GM23338 (cell line): ENCODE measurements around the gene C17orf100. TPM values are rescaled to one million over a fixed set of nuclear protein-coding genes. Genes with fewer than 3 reads are reported as not detected.

Experiments used
- ATAC-seq: fragments of 200-7000 bp; cut with Tn5 transposase; 3 replicates; pipeline ENCODE4 v1.9.1; 2020
- DNase-seq: peaks from one replicate; pipeline ENCODE4 v3.0.0-alpha.2; 2015; ENCODE audit warnings: low spot score
- H2AFZ ChIP-seq: fragments of 200-600 bp; sonication (generic); 2 replicates; pipeline ENCODE4 v1.8.0; 2016; ENCODE audit warnings: antibody characterized with exemption, mild to moderate bottlenecking, moderate library complexity
- H3F3A ChIP-seq: fragments of 200-600 bp; sonication (generic); replicated peaks from 2 replicates; pipeline ENCODE4 v1.8.0; 2017; ENCODE audit warnings: antibody characterized with exemption, mixed run types, low read depth
- H3K27ac ChIP-seq: fragments of 200-600 bp; sonication (generic); 2 replicates; pipeline ENCODE4 v1.6.1; 2016; ENCODE audit warnings: low read depth
- H3K27me3 ChIP-seq: fragments of 200-600 bp; sonication (generic); 2 replicates; pipeline ENCODE4 v1.8.0; 2016; ENCODE audit warnings: mild to moderate bottlenecking, mixed run types, moderate library complexity; ENCODE audit not compliant: insufficient read depth
- H3K36me3 ChIP-seq: fragments of 200-600 bp; sonication (generic); 2 replicates; pipeline ENCODE4 v1.8.0; 2016; ENCODE audit warnings: mild to moderate bottlenecking; ENCODE audit not compliant: insufficient read depth
- H3K4me1 ChIP-seq: fragments of 200-600 bp; sonication (generic); 2 replicates; pipeline ENCODE4 v1.8.0; 2016; ENCODE audit warnings: mild to moderate bottlenecking, moderate library complexity; ENCODE audit not compliant: insufficient read depth
- H3K4me2 ChIP-seq: fragments of 200-600 bp; sonication (generic); 2 replicates; pipeline ENCODE4 v1.7.1; 2017; ENCODE audit warnings: mixed run types
- H3K4me3 ChIP-seq: fragments of 200-600 bp; sonication (generic); 2 replicates; pipeline ENCODE4 v1.6.1; 2016; ENCODE audit warnings: mixed run types
- H3K79me2 ChIP-seq: fragments of 200-600 bp; sonication (generic); replicated peaks from 2 replicates; pipeline ENCODE4 v1.8.0; 2017; ENCODE audit warnings: mild to moderate bottlenecking; ENCODE audit not compliant: insufficient read depth
- H3K9me2 ChIP-seq: fragments of 200-600 bp; sonication (generic); 2 replicates; pipeline ENCODE4 v1.8.0; 2017; ENCODE audit not compliant: insufficient read depth
- H4K20me1 ChIP-seq: fragments of 200-600 bp; sonication (generic); replicated peaks from 2 replicates; pipeline ENCODE4 v1.8.0; 2017; ENCODE audit warnings: mild to moderate bottlenecking; ENCODE audit not compliant: insufficient read depth
- H3K27ac Mint-ChIP-seq: 2 replicates; pipeline ENCODE4 v1.8.0; 2020; ENCODE audit warnings: inconsistent platforms, mild to moderate bottlenecking, moderate library complexity, mixed read lengths
- H3K27me3 Mint-ChIP-seq: 3 replicates; pipeline ENCODE4 v1.8.0; 2022; ENCODE audit warnings: low read depth, mild to moderate bottlenecking, moderate library complexity, mixed read lengths, inconsistent platforms; ENCODE audit not compliant: insufficient read depth, poor library complexity
- H3K36me3 Mint-ChIP-seq: 3 replicates; pipeline ENCODE4 v1.8.0; 2021; ENCODE audit warnings: low read depth, mild to moderate bottlenecking, inconsistent platforms, moderate library complexity, mixed read lengths
- H3K4me1 Mint-ChIP-seq: 3 replicates; pipeline ENCODE4 v1.8.0; 2020; ENCODE audit warnings: mild to moderate bottlenecking, inconsistent platforms, mixed read lengths
- H3K4me3 Mint-ChIP-seq: 3 replicates; pipeline ENCODE4 v1.8.0; 2021; ENCODE audit warnings: moderate library complexity, mild to moderate bottlenecking, inconsistent platforms, mixed read lengths
- H3K9me3 Mint-ChIP-seq: 3 replicates; pipeline ENCODE4 v1.8.0; 2020; ENCODE audit warnings: moderate library complexity, mild to moderate bottlenecking, inconsistent platforms, mixed read lengths
- CREB1 ChIP-seq: fragments of 250-450 bp; sonication (Bioruptor Pico); IDR thresholded peaks from 2 replicates; pipeline ENCODE4 v1.5.0; 2020; ENCODE audit warnings: low read depth, mild to moderate bottlenecking, moderate library complexity
- EZH2phosphoT487 ChIP-seq: fragments of 200-600 bp; sonication (generic); IDR thresholded peaks from one replicate; pipeline ENCODE4 v1.8.1; 2018; ENCODE audit warnings: antibody characterized with exemption; ENCODE audit not compliant: unreplicated experiment
- NANOG ChIP-seq: IDR thresholded peaks from 2 replicates; pipeline ENCODE4 v1.6.1; 2016; ENCODE audit warnings: antibody characterized with exemption, borderline replicate concordance
- POLR2AphosphoS5 ChIP-seq: IDR thresholded peaks from 2 replicates; pipeline ENCODE4 v1.6.1; 2016; ENCODE audit warnings: antibody characterized with exemption, low read depth
- ZNF331 ChIP-seq: fragments of 250-450 bp; sonication (Bioruptor Pico); IDR thresholded peaks from 2 replicates; pipeline ENCODE4 v1.5.0; 2020; ENCODE audit warnings: low read depth, mild to moderate bottlenecking, moderate library complexity
- polyA plus RNA-seq: library from polyadenylated mRNA; unstranded; fragments of >200 nt; fragmentation: Nextera tagmentation; extraction: Ambion mirVana; gene quantifications from 2 replicates; pipeline ENCODE4 v1.2.1, GENCODE V29; 2016
- total RNA-seq: library from RNA; depleted of rRNA; stranded (reverse); fragments of >200 nt; shearing (Covaris generic); gene quantifications from 2 replicates; pipeline ENCODE4 v1.2.3, GENCODE V29; 2014
- TF ChIP-seq, protein P1 (sequence below): fragments of 250-450 bp; sonication (Bioruptor Pico); IDR thresholded peaks from 2 replicates; pipeline ENCODE4 v1.5.0; 2020; ENCODE audit warnings: mild to moderate bottlenecking, moderate library complexity
- TF ChIP-seq, protein P2 (sequence below): IDR thresholded peaks from 2 replicates; pipeline ENCODE4 v1.6.1; 2016; ENCODE audit warnings: antibody characterized with exemption
- TF ChIP-seq, protein P3 (sequence below), 2 experiments: fragments of 200-600 bp in 1 of 2; sonication (generic) in 1 of 2; conservative IDR thresholded peaks; 2 replicates each; pipeline versions ENCODE4 v1.5.1 to v1.6.1; 2016 to 2017; ENCODE audit warnings: antibody characterized with exemption in 2 of 2, low read depth in 2 of 2, mild to moderate bottlenecking in 2 of 2, moderate library complexity in 1 of 2

The C17orf100 gene
- total and polyA plus RNA-seq, 2 experiments from 2014 or later = 2.7 to 3.9 TPM

DNA sequence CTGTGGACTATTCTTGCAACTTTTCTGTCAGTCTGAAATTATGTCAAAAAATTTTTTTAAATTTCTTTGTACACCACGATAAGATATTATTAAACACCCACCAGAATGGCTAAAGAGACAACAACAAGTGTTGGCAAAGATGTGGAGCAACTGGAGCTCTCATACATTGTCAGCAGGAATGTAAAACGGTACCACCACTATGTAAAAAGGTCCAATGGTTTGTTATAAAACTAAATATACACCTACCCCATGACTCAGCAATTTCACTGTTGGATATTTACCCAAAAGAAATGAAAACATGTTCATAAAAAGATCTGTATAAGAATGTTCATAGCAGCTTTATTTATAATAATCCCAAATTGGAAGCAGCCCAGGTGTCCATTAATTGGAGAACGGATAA lies 18.3 kb upstream of the C17orf100 start (continued):
- TF ChIP-seq, protein P1, sequence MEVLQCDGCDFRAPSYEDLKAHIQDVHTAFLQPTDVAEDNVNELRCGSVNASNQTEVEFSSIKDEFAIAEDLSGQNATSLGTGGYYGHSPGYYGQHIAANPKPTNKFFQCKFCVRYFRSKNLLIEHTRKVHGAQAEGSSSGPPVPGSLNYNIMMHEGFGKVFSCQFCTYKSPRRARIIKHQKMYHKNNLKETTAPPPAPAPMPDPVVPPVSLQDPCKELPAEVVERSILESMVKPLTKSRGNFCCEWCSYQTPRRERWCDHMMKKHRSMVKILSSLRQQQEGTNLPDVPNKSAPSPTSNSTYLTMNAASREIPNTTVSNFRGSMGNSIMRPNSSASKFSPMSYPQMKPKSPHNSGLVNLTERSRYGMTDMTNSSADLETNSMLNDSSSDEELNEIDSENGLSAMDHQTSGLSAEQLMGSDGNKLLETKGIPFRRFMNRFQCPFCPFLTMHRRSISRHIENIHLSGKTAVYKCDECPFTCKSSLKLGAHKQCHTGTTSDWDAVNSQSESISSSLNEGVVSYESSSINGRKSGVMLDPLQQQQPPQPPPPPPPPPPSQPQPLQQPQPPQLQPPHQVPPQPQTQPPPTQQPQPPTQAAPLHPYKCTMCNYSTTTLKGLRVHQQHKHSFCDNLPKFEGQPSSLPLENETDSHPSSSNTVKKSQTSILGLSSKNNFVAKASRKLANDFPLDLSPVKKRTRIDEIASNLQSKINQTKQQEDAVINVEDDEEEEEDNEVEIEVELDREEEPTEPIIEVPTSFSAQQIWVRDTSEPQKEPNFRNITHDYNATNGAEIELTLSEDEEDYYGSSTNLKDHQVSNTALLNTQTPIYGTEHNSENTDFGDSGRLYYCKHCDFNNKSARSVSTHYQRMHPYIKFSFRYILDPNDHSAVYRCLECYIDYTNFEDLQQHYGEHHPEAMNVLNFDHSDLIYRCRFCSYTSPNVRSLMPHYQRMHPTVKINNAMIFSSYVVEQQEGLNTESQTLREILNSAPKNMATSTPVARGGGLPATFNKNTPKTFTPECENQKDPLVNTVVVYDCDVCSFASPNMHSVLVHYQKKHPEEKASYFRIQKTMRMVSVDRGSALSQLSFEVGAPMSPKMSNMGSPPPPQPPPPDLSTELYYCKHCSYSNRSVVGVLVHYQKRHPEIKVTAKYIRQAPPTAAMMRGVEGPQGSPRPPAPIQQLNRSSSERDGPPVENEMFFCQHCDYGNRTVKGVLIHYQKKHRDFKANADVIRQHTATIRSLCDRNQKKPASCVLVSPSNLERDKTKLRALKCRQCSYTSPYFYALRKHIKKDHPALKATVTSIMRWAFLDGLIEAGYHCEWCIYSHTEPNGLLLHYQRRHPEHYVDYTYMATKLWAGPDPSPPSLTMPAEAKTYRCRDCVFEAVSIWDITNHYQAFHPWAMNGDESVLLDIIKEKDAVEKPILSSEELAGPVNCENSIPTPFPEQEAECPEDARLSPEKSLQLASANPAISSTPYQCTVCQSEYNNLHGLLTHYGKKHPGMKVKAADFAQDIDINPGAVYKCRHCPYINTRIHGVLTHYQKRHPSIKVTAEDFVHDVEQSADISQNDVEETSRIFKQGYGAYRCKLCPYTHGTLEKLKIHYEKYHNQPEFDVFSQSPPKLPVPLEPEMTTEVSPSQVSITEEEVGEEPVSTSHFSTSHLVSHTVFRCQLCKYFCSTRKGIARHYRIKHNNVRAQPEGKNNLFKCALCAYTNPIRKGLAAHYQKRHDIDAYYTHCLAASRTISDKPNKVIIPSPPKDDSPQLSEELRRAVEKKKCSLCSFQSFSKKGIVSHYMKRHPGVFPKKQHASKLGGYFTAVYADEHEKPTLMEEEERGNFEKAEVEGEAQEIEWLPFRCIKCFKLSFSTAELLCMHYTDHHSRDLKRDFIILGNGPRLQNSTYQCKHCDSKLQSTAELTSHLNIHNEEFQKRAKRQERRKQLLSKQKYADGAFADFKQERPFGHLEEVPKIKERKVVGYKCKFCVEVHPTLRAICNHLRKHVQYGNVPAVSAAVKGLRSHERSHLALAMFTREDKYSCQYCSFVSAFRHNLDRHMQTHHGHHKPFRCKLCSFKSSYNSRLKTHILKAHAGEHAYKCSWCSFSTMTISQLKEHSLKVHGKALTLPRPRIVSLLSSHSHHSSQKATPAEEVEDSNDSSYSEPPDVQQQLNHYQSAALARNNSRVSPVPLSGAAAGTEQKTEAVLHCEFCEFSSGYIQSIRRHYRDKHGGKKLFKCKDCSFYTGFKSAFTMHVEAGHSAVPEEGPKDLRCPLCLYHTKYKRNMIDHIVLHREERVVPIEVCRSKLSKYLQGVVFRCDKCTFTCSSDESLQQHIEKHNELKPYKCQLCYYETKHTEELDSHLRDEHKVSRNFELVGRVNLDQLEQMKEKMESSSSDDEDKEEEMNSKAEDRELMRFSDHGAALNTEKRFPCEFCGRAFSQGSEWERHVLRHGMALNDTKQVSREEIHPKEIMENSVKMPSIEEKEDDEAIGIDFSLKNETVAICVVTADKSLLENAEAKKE (CRISPR knock-in tag) = no peak
- TF ChIP-seq POLR2AphosphoS5 (no peak), NANOG (no peak), EZH2phosphoT487 (no peak), CREB1 (CRISPR knock-in tag) (no peak)
- TF ChIP-seq, protein P2, sequence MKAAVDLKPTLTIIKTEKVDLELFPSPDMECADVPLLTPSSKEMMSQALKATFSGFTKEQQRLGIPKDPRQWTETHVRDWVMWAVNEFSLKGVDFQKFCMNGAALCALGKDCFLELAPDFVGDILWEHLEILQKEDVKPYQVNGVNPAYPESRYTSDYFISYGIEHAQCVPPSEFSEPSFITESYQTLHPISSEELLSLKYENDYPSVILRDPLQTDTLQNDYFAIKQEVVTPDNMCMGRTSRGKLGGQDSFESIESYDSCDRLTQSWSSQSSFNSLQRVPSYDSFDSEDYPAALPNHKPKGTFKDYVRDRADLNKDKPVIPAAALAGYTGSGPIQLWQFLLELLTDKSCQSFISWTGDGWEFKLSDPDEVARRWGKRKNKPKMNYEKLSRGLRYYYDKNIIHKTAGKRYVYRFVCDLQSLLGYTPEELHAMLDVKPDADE = no peak

DNA sequence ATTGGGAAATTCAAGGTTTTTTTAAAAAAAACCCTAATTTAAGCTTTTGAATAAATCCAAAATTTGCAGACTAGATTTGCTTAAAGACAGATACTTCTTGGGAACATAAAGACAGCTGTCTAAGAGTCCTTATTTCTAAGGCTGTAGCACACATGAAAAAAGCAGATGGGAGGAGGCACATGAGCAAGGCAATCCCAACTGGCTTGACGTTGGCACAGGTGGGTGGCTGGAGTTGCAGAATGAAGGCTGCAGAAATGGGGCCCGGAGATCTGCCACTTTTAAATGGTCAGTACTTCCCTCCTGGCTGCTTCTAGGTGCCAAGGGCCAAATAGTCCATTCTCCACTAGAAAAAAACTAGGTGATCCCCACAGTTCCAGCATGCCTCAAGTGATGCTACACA lies 15.5 kb upstream of the C17orf100 start:
- ATAC-seq (no peak), DNase-seq (no peak)
- Histone ChIP-seq H3K36me3 (peaks cover 21% of the 10 kb centered on the region), H3K4me1 (peaks cover 6% of the 10 kb centered on the region; the same call in 1 of the 2 replicates), H3K27ac (no peak overlapping the region), H3K4me2 (no peak overlapping the region), H2AFZ (no peak overlapping the region), H4K20me1 (peaks cover 6% of the 10 kb centered on the region; the same call in 1 of the 2 replicates), H3K27me3 (no peaks in the 10 kb centered on the region), H3K79me2 (peaks cover 11% of the 10 kb centered on the region; the same call in 1 of the 2 replicates), H3F3A (no peaks in the 10 kb centered on the region), H3K4me3 (no peak overlapping the region), H3K9me2 (no peaks in the 10 kb centered on the region)
- Mint-ChIP-seq H3K36me3 (peaks cover 32% of the 10 kb centered on the region), H3K9me3 (no peaks in the 10 kb centered on the region; the same call in 2 of the 3 replicates), H3K27me3 (peaks cover 17% of the 10 kb centered on the region), H3K27ac (no peak overlapping the region), H3K4me1 (peaks cover 12% of the 10 kb centered on the region), H3K4me3 (no peak overlapping the region)
- TF ChIP-seq ZNF331 = no peak
- no peak for TF ChIP-seq NANOG
- TF ChIP-seq, protein P3, sequence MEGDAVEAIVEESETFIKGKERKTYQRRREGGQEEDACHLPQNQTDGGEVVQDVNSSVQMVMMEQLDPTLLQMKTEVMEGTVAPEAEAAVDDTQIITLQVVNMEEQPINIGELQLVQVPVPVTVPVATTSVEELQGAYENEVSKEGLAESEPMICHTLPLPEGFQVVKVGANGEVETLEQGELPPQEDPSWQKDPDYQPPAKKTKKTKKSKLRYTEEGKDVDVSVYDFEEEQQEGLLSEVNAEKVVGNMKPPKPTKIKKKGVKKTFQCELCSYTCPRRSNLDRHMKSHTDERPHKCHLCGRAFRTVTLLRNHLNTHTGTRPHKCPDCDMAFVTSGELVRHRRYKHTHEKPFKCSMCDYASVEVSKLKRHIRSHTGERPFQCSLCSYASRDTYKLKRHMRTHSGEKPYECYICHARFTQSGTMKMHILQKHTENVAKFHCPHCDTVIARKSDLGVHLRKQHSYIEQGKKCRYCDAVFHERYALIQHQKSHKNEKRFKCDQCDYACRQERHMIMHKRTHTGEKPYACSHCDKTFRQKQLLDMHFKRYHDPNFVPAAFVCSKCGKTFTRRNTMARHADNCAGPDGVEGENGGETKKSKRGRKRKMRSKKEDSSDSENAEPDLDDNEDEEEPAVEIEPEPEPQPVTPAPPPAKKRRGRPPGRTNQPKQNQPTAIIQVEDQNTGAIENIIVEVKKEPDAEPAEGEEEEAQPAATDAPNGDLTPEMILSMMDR (conservative IDR thresholded peaks at IDR 0.05; ENCODE audit: low read depth in 2 of 2) = no peak
- TF ChIP-seq, protein P2 = no peak
